PC-3 (cell line): Measurements from ENCODE around the gene LITAF.

ENCODE experiments used
- EZH2 ChIP-seq: fragments of 300-600 bp; sonication (generic); IDR thresholded peaks from one replicate; pipeline ENCODE4 v1.6.1; 2017; ENCODE audit warnings: antibody characterized with exemption, mild to moderate bottlenecking, low read length; ENCODE audit not compliant: unreplicated experiment
- EZH2phosphoT487 ChIP-seq: fragments of 300-600 bp; sonication (generic); IDR thresholded peaks from 2 replicates; pipeline ENCODE4 v1.6.1; 2018; ENCODE audit warnings: mild to moderate bottlenecking, antibody characterized with exemption, low read length, borderline replicate concordance
- TF ChIP-seq, protein P1 (sequence below): fragments of 300-600 bp; sonication (generic); conservative IDR thresholded peaks from 2 replicates; pipeline ENCODE4 v1.5.1; 2017; ENCODE audit warnings: antibody characterized with exemption, low read depth, mild to moderate bottlenecking, low read length

DNA sequence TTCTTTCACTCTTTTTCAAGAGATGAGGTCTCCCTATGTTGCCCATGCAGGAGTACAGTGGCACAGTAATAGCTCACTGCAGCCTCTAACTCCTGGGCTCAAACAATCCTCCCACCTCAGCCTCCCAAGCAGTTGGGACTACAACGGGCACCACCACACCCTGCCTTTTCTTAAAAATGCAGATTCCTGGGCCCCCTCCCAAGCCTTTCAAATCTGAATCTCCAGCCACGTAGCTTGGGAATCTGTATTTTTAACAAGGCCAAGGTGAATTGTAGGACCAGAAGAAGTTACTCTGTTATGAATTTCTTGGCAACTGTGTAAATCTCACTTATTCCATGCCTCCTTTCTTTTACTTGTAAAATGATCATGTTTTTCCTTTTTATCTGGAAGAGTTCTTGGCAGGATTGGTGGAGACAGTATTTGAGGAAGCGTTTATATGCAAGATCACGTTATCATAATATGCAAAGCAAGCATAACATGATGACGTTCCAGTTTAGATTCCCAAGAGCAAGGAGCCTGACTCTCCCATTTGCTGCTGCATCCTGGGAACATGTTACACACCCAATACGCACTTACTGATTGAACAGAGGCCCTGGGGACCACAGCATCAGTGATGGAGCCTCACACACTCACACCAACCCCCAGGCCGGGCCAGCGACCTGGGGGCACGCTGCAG lies 44.5 kb downstream of the LITAF start:
- TF ChIP-seq, protein P1, sequence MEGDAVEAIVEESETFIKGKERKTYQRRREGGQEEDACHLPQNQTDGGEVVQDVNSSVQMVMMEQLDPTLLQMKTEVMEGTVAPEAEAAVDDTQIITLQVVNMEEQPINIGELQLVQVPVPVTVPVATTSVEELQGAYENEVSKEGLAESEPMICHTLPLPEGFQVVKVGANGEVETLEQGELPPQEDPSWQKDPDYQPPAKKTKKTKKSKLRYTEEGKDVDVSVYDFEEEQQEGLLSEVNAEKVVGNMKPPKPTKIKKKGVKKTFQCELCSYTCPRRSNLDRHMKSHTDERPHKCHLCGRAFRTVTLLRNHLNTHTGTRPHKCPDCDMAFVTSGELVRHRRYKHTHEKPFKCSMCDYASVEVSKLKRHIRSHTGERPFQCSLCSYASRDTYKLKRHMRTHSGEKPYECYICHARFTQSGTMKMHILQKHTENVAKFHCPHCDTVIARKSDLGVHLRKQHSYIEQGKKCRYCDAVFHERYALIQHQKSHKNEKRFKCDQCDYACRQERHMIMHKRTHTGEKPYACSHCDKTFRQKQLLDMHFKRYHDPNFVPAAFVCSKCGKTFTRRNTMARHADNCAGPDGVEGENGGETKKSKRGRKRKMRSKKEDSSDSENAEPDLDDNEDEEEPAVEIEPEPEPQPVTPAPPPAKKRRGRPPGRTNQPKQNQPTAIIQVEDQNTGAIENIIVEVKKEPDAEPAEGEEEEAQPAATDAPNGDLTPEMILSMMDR, result no peak
- TF ChIP-seq EZH2phosphoT487, result no peak
- TF ChIP-seq EZH2, result no peak
